MCF 10A (cell line): ENCODE data around the gene SRD5A1. TPM values are rescaled to one million over a fixed set of nuclear protein-coding genes. Genes with fewer than 3 reads are reported as not detected.

Experiments
- Bru-seq: library from RNA; stranded (reverse); fragments of 400-500 nt; gene quantifications from one replicate; lab custom pipeline; 2021; lab: Mats Ljungman, UMichigan
- BruChase-seq, 2 experiments: library from RNA; stranded (reverse); fragments of 400-500 nt; gene quantifications; one replicate each; lab custom pipeline; 2021; lab: Mats Ljungman, UMichigan
- BruUV-seq: library from RNA; stranded (reverse); fragments of 400-500 nt; replicated peaks from 2 replicates; lab custom pipeline; 2021; lab: Mats Ljungman, UMichigan
- CTCF ChIA-PET: fragments of 300-600 bp; sonication (Branson Sonifier 250); formaldehyde crosslinking; extraction: SDS; loops from one replicate; lab custom pipeline; 2021; ENCODE audit warnings: antibody characterized with exemption, inconsistent platforms; lab: Yijun Ruan, JAX
- POLR2A ChIA-PET: fragments of 300-600, 350-650 bp; sonication (Branson Sonifier 250); formaldehyde crosslinking; extraction: SDS; loops from one replicate; lab custom pipeline; 2020; ENCODE audit warnings: antibody characterized with exemption, inconsistent platforms; lab: Yijun Ruan, JAX
- DNase-seq: peaks from one replicate; pipeline ENCODE4 v3.0.0-alpha.2; 2018; ENCODE audit not compliant: unreplicated experiment
- H3K27ac Mint-ChIP-seq: one replicate; pipeline ENCODE4 v1.8.0; 2022; ENCODE audit warnings: mild to moderate bottlenecking, low read depth, mixed read lengths; ENCODE audit not compliant: unreplicated experiment
- H3K27me3 Mint-ChIP-seq: one replicate; pipeline ENCODE4 v1.8.0; 2022; ENCODE audit warnings: mixed read lengths; ENCODE audit not compliant: insufficient read depth, unreplicated experiment
- H3K36me3 Mint-ChIP-seq: one replicate; pipeline ENCODE4 v1.8.0; 2022; ENCODE audit warnings: mild to moderate bottlenecking, moderate library complexity, mixed read lengths; ENCODE audit not compliant: insufficient read depth, unreplicated experiment
- H3K4me1 Mint-ChIP-seq: one replicate; pipeline ENCODE4 v1.8.0; 2022; ENCODE audit warnings: mixed read lengths; ENCODE audit not compliant: insufficient read depth, unreplicated experiment
- H3K4me3 Mint-ChIP-seq: one replicate; pipeline ENCODE4 v1.8.0; 2022; ENCODE audit warnings: mild to moderate bottlenecking, moderate library complexity, mixed read lengths; ENCODE audit not compliant: unreplicated experiment
- H3K9me3 Mint-ChIP-seq: one replicate; pipeline ENCODE4 v1.8.0; 2022; ENCODE audit warnings: mixed read lengths; ENCODE audit not compliant: unreplicated experiment
- CTCF ChIP-seq: fragments of 200-600 bp; IDR thresholded peaks from one replicate; pipeline ENCODE4 v1.8.0; 2022; ENCODE audit warnings: antibody characterized with exemption, mild to moderate bottlenecking; ENCODE audit not compliant: unreplicated experiment
- intact Hi-C: fragments of 100-400 bp; cut with micrococcal nuclease; formaldehyde crosslinking; loops from 2 replicates; pipeline ENCODE4 v1.14.1; 2022
- long read RNA-seq: library from polyadenylated mRNA; stranded (forward); transcript quantifications from one replicate; pipeline ENCODE4 v2.0.0, GENCODE V29; 2022
- total RNA-seq: library from RNA; stranded (reverse); gene quantifications from 2 replicates; pipeline ENCODE4 v1.2.3, GENCODE V29; 2022

The SRD5A1 gene
- total RNA-seq (12.2 and 12.4 TPM in 2 replicates), Bru-seq, nascent RNA (percentile 62 among the genes with signal in this experiment), BruChase-seq, experiment 1, labeled RNA remaining after a 6-hour chase (percentile 57 among the genes with signal in this experiment), BruChase-seq, experiment 2, labeled RNA remaining after a 2-hour chase (percentile 75 among the genes with signal in this experiment)
- long read RNA-seq, full-length matches to known transcripts = 11 of 17 reads
- long read RNA-seq, partial matches to known transcripts = 1 of 17 reads
- long read RNA-seq, other reads (novel, unspliced or antisense) = 5 of 17 reads

- POLR2A ChIA-PET = interaction anchor here (0.6 to 5.6 kb wide), 27 partner anchors 9 to 1236 kb away, joined by 3 to 53 read pairs (median 5); partner anchors contain the start of genes FASTKD3, ICE1, MED10 and MTRR
- Mint-ChIP-seq H3K27me3 (no peaks in the 10 kb centered on the region), H3K4me1 (peaks cover 32% of the 10 kb centered on the region), H3K36me3 (peaks cover 37% of the 10 kb centered on the region), H3K4me3 (peak within 1 kb of the TSS; percentile 96), H3K9me3 (no peaks in the 10 kb centered on the region), H3K27ac (peak within 1 kb of the TSS; percentile 95)
- CTCF ChIA-PET = interaction anchor here (0.5 to 3.3 kb wide), 14 partner anchors 15 to 1732 kb away, joined by 3 to 26 read pairs (median 4); no protein-coding TSS in a partner anchor
- intact Hi-C loops = loop anchor here (1.0 to 5.0 kb wide), 3 partner anchors 79 to 112 kb away; no protein-coding TSS in a partner anchor
- no peak for TF ChIP-seq CTCF
- no TSS peak for BruUV-seq
- DNase-seq = peak; percentile 88
Measured at GRCh38 chr5:6632888-6633468, at the start of gene SRD5A1, which contains the start of gene NSUN2. Gene SRD5A1 (plus strand): TSS chr5:6633440. CDS start chr5:6633577, 137 bp downstream. Gene NSUN2 (minus strand): TSS chr5:6633044. CDS start chr5:6632979, 65 bp downstream.

- no peak overlapping the region for H3K4me3 Mint-ChIP-seq
- H3K9me3 Mint-ChIP-seq = no peaks in the 10 kb centered on the region
- no peaks in the 10 kb centered on the region for H3K4me1 Mint-ChIP-seq
- H3K27ac Mint-ChIP-seq = no peak overlapping the region
- intact Hi-C loops = no loop called here
- ChIA-PET CTCF (interaction anchor here (0.5 to 1.4 kb wide), 5 partner anchors 48 to 1093 kb away, joined by 3 to 5 read pairs (median 3); partner anchors contain the start of gene NSUN2), POLR2A (no interaction called here)
- peaks cover 38% of the 10 kb centered on the region for H3K27me3 Mint-ChIP-seq
- TF ChIP-seq CTCF = no peak
- DNase-seq = no peak
- no TSS peak for BruUV-seq
- no peaks in the 10 kb centered on the region for H3K36me3 Mint-ChIP-seq
Measured at GRCh38 chr5:6584101-6584645, 49.1 kb upstream of the SRD5A1 start.

GRCh38 chr5:6584727-6585126 lies 48.5 kb upstream of the SRD5A1 start:
- POLR2A ChIA-PET = no interaction called here
- DNase-seq = no peak
- CTCF ChIA-PET = interaction anchor here (0.5 to 1.4 kb wide), 8 partner anchors 7 to 1093 kb away, joined by 3 to 6 read pairs (median 3); partner anchors contain the start of gene NSUN2
- intact Hi-C loops = no loop called here
- Mint-ChIP-seq H3K27ac (no peak overlapping the region), H3K36me3 (no peaks in the 10 kb centered on the region), H3K9me3 (no peaks in the 10 kb centered on the region), H3K4me1 (no peaks in the 10 kb centered on the region), H3K27me3 (peaks cover 33% of the 10 kb centered on the region), H3K4me3 (no peak overlapping the region)
- no TSS peak for BruUV-seq
- TF ChIP-seq CTCF = no peak
